C4-2B (cell line): ENCODE data around the gene TADA2A.
"Not testable (repeated sequence)": the region's sequence is repeated elsewhere in the genome, so short reads cannot be mapped to it uniquely, and the experiment has no call there.

Experiments
- H3K27ac ChIP-seq: fragments of 450-650 bp; 2 replicates; pipeline ENCODE4 v1.5.1; 2017
- ZFX ChIP-seq: fragments of 450-650 bp; IDR thresholded peaks from 2 replicates; pipeline ENCODE4 v1.6.1; 2017
- TF ChIP-seq, protein P1 (sequence below): fragments of 450-650 bp; conservative IDR thresholded peaks from 2 replicates; pipeline ENCODE4 v1.5.1; 2017; ENCODE audit warnings: mild to moderate bottlenecking

The TADA2A gene

DNA sequence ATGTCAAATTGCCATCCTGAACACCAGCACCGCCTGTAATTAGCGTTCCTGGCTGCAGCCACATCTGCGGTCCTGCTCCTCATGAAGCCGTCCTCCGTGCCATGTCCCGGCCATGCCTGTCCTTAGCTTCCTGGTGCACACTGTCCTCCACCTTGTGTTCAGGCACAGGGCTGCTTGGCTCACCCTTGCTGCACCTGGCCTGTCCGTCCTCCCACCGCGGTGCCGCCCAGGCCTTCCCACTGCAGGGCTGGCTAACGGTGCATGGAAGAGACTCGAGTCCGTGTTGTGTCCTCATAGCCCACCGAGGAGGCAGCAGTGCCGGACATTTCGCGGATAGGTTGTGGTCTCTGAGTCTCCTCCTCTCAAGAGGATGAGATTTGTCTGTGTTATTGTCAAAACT is 103.4 kb downstream of the TADA2A start:
- TF ChIP-seq, protein P1, sequence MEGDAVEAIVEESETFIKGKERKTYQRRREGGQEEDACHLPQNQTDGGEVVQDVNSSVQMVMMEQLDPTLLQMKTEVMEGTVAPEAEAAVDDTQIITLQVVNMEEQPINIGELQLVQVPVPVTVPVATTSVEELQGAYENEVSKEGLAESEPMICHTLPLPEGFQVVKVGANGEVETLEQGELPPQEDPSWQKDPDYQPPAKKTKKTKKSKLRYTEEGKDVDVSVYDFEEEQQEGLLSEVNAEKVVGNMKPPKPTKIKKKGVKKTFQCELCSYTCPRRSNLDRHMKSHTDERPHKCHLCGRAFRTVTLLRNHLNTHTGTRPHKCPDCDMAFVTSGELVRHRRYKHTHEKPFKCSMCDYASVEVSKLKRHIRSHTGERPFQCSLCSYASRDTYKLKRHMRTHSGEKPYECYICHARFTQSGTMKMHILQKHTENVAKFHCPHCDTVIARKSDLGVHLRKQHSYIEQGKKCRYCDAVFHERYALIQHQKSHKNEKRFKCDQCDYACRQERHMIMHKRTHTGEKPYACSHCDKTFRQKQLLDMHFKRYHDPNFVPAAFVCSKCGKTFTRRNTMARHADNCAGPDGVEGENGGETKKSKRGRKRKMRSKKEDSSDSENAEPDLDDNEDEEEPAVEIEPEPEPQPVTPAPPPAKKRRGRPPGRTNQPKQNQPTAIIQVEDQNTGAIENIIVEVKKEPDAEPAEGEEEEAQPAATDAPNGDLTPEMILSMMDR, result no peak
- no peak for TF ChIP-seq ZFX
- H3K27ac ChIP-seq, result peak overlapping the region; percentile 35

DNA sequence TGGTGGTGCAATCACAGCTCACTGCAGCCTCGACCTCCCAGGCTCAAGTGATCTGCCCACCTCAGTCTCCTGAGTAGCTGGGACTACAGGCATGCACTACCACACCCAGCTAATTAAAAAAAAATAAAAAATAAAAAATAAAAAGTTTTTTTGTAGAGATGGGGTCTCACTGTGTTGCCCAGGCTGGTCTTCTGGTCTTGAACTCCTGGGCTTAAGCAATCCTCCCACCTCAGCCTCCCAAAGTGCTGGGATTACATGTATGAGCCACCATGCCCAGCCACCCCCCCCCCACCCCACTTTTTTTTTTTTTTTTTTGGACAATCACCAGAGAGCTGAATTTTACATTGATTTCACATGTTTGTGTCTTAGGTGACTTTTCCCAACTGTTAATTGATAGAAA is 105.0 kb downstream of the TADA2A start:
- not testable (repeated sequence) for H3K27ac ChIP-seq

DNA sequence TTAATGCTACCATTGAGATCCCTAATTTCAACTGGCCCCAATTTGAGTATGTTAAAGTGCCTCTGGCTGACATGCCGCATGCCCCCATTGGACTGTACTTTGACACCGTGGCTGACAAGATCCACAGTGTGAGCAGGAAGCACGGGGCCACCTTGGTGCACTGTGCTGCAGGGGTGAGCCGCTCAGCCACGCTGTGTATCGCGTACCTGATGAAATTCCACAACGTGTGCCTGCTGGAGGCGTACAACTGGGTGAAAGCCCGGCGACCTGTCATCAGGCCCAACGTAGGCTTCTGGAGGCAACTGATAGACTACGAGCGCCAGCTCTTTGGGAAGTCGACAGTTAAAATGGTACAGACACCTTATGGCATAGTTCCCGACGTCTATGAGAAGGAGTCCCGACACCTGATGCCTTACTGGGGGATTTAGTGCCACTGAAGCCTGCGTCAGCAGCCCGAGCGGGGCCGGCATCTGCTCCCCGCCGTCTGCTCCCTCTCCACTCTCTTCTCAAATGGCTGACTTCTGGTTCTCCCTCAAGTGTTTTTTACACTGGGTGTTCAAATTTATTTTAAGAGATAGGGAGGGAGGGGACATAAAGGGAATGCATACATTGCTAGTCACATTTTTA is 105.9 kb downstream of the TADA2A start:
- no peak overlapping the region for H3K27ac ChIP-seq
- TF ChIP-seq ZFX, result no peak
- TF ChIP-seq, protein P1, result no peak

DNA sequence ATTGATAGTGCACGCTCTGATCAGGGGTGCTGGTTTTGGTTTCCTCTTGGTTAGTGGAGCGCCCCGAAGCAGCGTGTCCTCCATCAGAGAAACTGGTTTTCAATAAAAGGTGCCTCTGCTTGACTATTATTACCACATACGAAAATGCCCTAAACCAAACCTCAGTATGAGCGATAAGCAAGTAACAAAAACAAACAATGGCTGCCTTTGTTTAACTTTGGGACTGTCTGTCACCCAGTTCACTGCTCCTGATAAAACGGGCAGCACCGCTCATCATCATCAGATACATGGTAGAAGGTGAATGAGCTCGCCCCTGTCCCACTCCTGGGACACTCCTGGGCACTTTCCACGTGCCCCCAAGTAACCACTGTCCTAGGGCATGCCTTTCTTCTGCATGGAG is 107.0 kb downstream of the TADA2A start:
- no peak overlapping the region for H3K27ac ChIP-seq
- TF ChIP-seq, protein P1, result no peak
- TF ChIP-seq ZFX, result no peak

DNA sequence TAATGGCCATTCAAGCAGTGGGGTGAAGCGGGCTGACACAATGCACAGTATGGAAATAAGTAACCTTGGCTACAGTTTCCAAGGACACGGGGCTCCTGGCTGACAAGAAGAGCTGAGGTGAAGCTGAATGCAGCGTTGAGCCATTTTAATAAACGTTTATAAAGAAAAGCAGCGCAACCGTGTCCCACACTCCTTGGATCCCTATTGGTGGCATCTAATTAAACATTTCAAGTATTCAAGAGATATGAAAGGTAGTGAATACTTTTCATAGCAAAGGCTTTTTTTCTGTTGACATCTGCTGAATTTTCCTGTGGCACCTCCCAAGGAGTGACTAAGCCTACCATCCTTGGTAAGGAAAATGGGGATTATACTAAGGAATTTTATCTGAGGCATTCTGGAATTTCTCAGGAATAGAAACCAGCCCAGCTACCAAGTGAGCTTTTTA is 109.5 kb downstream of the TADA2A start:
- TF ChIP-seq ZFX, result no peak
- TF ChIP-seq, protein P1, result no peak
- no peak overlapping the region for H3K27ac ChIP-seq

DNA sequence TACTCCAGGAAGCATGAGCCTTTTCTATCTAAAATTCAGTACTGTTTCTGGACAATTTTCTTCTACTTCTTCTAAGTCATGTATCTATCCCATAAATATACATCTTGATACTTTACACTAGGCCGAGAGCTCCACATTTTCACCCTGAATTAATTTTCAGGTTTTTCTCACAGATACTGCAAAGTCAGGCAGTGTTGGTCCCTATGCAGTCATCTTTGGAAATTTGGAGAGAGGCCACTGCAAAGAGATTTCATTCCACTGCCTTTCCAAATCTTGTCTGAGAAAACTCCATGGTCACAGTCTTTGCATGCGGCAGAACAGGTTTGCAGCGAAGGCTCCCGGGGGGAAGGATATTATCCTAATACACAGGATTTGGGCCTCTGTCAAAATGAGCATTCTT is 111.2 kb downstream of the TADA2A start:
- TF ChIP-seq, protein P1, result no peak
- no peak for TF ChIP-seq ZFX
- no peak overlapping the region for H3K27ac ChIP-seq

DNA sequence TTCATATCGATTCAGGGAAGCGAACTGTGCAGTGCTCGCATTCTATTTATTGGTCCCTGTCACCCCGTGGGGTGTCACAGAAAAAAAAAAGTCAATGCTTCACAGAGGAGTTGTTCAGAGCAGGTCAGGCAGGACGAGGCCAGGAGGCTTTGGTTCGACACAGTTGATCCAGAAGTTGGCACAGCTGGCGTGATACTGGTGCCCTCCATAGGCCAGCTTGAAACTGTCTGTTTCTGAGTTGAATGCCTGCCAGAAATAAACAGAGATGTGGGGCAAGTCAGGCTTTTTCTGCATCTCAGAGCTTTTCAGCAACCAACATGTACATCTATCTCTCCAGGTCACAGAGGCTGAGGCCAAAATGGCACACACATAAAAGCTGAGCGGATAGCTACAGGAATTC is 112.1 kb downstream of the TADA2A start:
- no peak overlapping the region for H3K27ac ChIP-seq
- TF ChIP-seq, protein P1, result no peak
- TF ChIP-seq ZFX, result no peak
